AG04450 (cell line): ENCODE measurements around the gene TEX14. TPM values are rescaled to one million over a fixed set of nuclear protein-coding genes. Genes with fewer than 3 reads are reported as not detected.

Experiments used
- CTCF ChIA-PET: fragments of 300-600, 350-600 bp; formaldehyde crosslinking; extraction: SDS; loops from one replicate; lab custom pipeline; 2022; ENCODE audit warnings: antibody characterized with exemption, inconsistent platforms; lab: Charles Lee
- POLR2A ChIA-PET: fragments of 350-600 bp; formaldehyde crosslinking; extraction: SDS; loops from one replicate; lab custom pipeline; 2021; ENCODE audit warnings: antibody characterized with exemption, inconsistent platforms; lab: Yijun Ruan, JAX
- DNase-seq: peaks from one replicate; pipeline ENCODE4 v3.0.0-alpha.2; 2011; ENCODE audit warnings: low read depth, low spot score
- H3K27ac ChIP-seq: one replicate; pipeline ENCODE4 v1.5.1; 2012; ENCODE audit warnings: low read depth, low read length, control low read depth
- H3K27me3 ChIP-seq: one replicate; pipeline ENCODE4 v1.6.0; 2012; ENCODE audit warnings: low read length; ENCODE audit not compliant: control insufficient read depth, insufficient read depth
- H3K4me3 ChIP-seq: 2 replicates; pipeline ENCODE4 v1.5.1; 2011; ENCODE audit warnings: mild to moderate bottlenecking, low read depth, low read length, control low read depth
- H3K9me3 ChIP-seq: 2 replicates; pipeline ENCODE4 v1.5.1; 2012; ENCODE audit warnings: low read length; ENCODE audit not compliant: control insufficient read depth, insufficient read depth
- polyA plus RNA-seq: library from polyadenylated mRNA; depleted of rRNA; stranded (reverse); fragments of >200 nt; gene quantifications from 2 replicates; pipeline ENCODE4 v1.2.3, GENCODE V29; 2011
- TF ChIP-seq, protein P1 (sequence below): IDR thresholded peaks from 2 replicates; pipeline ENCODE4 v1.5.1; 2011; ENCODE audit warnings: low read depth, low read length, control low read depth, inconsistent platforms

TEX14 gene
- polyA plus RNA-seq, 1 experiment, result 0.09 TPM

DNA sequence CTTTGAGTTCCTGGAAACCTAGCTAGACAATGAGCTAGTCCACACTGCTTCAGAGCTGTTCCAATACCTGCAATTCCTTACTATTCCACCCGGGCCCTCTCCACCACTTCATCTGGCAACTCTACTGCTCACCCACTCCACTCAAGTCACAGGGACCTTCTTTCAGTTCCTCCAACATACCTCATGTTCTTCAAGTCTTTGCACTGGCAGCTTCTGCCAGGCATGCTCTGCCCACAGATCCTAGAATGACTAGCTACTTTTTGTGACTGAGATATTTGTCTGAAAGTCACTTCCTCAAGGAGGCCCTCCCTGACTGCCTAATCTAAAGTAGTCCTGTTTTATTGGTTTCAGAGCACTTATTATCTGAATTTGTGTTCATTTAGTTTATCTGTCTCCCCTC, 86.4 kb downstream of the TEX14 start:
- H3K27ac ChIP-seq, result no peak overlapping the region
- ChIA-PET CTCF (no interaction called here), POLR2A (interaction anchor here (0.7 kb wide), 1 partner anchor 659 kb away, joined by 3 read pairs; no protein-coding TSS in a partner anchor)
- TF ChIP-seq, protein P1, sequence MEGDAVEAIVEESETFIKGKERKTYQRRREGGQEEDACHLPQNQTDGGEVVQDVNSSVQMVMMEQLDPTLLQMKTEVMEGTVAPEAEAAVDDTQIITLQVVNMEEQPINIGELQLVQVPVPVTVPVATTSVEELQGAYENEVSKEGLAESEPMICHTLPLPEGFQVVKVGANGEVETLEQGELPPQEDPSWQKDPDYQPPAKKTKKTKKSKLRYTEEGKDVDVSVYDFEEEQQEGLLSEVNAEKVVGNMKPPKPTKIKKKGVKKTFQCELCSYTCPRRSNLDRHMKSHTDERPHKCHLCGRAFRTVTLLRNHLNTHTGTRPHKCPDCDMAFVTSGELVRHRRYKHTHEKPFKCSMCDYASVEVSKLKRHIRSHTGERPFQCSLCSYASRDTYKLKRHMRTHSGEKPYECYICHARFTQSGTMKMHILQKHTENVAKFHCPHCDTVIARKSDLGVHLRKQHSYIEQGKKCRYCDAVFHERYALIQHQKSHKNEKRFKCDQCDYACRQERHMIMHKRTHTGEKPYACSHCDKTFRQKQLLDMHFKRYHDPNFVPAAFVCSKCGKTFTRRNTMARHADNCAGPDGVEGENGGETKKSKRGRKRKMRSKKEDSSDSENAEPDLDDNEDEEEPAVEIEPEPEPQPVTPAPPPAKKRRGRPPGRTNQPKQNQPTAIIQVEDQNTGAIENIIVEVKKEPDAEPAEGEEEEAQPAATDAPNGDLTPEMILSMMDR, result no peak
- DNase-seq, result no peak
- H3K4me3 ChIP-seq, result no peak overlapping the region
- no peaks in the 10 kb centered on the region for H3K9me3 ChIP-seq
- H3K27me3 ChIP-seq, result no peaks in the 10 kb centered on the region

DNA sequence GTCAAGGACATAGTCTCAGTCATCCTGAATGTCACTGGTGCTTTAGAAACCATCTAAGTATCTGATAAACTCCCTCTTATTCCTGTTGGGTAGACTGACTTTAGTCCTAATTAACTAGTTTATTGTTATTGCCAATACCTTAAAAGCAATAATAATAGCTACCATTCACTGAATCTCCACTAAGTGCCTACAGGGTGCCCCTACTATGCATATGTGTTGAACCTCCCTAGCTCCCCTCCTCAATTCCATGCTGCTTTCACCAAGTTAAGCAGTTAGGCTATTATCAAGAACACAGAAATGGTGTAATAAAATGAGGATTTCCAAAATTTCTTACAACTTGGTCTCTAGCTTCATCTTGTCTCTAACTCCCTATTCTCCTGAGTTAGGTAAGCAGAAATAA, 89.9 kb downstream of the TEX14 start:
- TF ChIP-seq, protein P1, result no peak
- H3K9me3 ChIP-seq, result no peaks in the 10 kb centered on the region
- POLR2A ChIA-PET, result interaction anchor here (0.6 kb wide), 1 partner anchor 21 kb away, joined by 3 read pairs; no protein-coding TSS in a partner anchor
- CTCF ChIA-PET, result interaction anchor here (0.8 to 1.1 kb wide), 2 partner anchors 14 to 15 kb away, joined by 3 to 4 read pairs; no protein-coding TSS in a partner anchor
- no peaks in the 10 kb centered on the region for H3K27me3 ChIP-seq
- no peak for DNase-seq
- H3K27ac ChIP-seq, result no peak overlapping the region
- no peak overlapping the region for H3K4me3 ChIP-seq

DNA sequence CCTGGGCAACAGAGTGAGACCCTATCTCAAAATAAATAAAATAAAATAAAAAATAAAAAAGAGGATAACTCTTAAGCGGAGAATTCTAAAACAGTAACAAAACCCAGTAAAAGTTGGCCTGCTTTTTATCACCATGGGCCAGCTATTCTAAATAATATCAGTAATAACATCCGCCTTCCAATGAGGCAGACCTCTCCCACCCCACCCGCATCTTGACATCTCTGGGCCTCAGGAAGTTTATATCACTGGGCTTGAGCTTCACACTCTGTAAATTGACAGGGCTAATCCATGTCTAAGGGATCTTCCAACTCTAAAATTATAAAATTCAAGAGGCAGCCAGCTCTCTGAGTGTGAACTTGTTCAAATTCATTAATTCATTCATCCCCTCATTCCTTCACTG, 94.5 kb downstream of the TEX14 start:
- no peak overlapping the region for H3K27ac ChIP-seq
- H3K9me3 ChIP-seq, result no peaks in the 10 kb centered on the region
- TF ChIP-seq, protein P1, result no peak
- no peak for DNase-seq
- H3K4me3 ChIP-seq, result no peak overlapping the region
- ChIA-PET POLR2A (no interaction called here), CTCF (interaction anchor here (1.8 kb wide), 1 partner anchor 9 kb away, joined by 11 read pairs; no protein-coding TSS in a partner anchor)
- no peaks in the 10 kb centered on the region for H3K27me3 ChIP-seq

DNA sequence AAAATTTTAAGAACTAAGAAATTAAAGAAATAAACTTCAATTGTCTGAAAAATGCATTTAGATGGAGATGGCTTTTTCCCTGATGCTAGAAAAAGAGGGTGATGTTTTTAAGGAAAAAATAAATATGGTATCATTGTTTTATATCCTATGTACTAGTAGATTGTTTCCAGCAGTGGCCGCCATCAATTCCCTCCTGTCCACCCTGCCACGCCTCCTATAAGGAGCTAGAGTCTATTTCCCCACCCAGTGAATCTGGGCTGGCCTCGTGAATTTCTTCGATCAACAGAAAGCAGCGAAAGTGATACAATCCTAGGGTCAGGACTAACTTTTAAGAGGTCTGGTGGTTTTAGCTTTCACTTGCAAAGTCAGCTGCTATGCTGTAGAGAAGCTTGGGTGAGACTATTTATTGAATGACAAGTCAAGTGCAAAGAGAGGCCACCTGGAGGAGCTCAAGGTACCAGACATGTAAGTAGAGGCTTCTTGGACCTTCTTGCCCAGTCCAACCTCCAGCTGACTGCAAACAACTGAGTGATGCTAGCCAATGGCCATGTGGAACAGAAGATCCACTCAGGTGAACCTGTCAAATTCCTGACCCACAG, 96.6 kb downstream of the TEX14 start:
- TF ChIP-seq, protein P1, result no peak
- ChIA-PET POLR2A (no interaction called here), CTCF (interaction anchor here (1.0 kb wide), 1 partner anchor 18 kb away, joined by 5 read pairs; no protein-coding TSS in a partner anchor)
- Histone ChIP-seq H3K27ac (no peak overlapping the region), H3K27me3 (no peaks in the 10 kb centered on the region), H3K9me3 (no peaks in the 10 kb centered on the region), H3K4me3 (no peak overlapping the region)
- no peak for DNase-seq

DNA sequence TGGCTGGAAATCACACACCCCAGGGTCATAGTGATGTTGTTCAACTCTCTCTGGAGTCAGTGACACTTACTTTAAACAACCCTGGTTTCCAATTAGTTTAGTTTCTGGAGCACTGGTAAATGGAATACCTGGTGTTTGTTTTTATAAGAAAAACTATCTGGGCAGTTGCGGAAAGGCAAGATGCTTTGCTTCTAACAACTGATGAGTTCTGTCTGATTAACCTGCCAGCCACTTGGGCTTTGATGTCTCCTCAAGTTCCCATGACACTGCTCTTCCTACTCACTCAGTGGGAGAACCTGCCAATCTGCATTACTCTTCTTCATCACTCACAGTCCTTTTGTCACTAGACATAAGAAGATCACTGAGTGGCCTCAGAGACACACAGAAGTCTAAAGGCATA, 98.7 kb downstream of the TEX14 start:
- no peaks in the 10 kb centered on the region for H3K27me3 ChIP-seq
- DNase-seq, result no peak
- no peak overlapping the region for H3K27ac ChIP-seq
- ChIA-PET CTCF (interaction anchor here (1.0 kb wide), 1 partner anchor 74 kb away, joined by 3 read pairs; no protein-coding TSS in a partner anchor), POLR2A (no interaction called here)
- no peaks in the 10 kb centered on the region for H3K9me3 ChIP-seq
- H3K4me3 ChIP-seq, result no peak overlapping the region
- TF ChIP-seq, protein P1, result no peak
